GM12878 (cell line): ENCODE data around the gene CD83.

Experiments used
- ETV6 ChIP-seq, 2 experiments: fragments of 450-650 bp in 1 of 2; IDR thresholded peaks in 1 of 2; conservative IDR thresholded peaks in 1 of 2; 2 replicates each; pipeline ENCODE4 v1.6.1; 2014; ENCODE audit warnings: antibody characterized with exemption in 1 of 2, borderline replicate concordance in 1 of 2, low read depth in 1 of 2, mild to moderate bottlenecking in 1 of 2, moderate library complexity in 1 of 2
- POLR2AphosphoS5 ChIP-seq: IDR thresholded peaks from 2 replicates; pipeline ENCODE4 v1.6.1; 2011; ENCODE audit warnings: mild to moderate bottlenecking, low read length, inconsistent platforms
- RFX5 ChIP-seq: IDR thresholded peaks from 2 replicates; pipeline ENCODE4 v1.6.1; 2011; ENCODE audit warnings: low read depth, low read length, improper control_type of control experiment
- ZBTB33 ChIP-seq: fragments of 450-650 bp; IDR thresholded peaks from 2 replicates; pipeline ENCODE4 v1.6.1; 2017; ENCODE audit warnings: mild to moderate bottlenecking

DNA sequence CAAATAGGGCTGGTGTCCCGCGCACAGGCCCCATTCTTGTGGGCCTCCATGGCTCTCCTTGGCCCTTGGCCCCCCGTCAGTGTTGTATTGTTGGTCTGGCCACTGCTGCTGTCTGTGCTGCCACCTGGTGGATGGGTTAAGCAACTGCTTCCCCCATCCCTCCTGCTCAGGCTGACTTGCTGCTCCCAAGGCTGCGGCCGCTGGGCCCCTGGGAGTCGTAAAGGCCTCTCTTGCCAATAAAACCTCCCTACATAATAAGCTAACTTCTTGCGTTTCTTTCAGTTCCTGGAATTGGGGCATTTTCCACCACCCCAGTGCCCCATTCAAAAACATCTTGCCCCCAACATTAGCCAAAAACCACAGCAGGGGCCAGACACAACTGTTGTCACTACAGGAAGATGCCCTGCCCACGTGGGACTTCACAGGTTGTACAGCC lies 27.1 kb downstream of the CD83 start:
- no peak for TF ChIP-seq RFX5
- no peak for TF ChIP-seq ETV6 (conservative IDR thresholded peaks at IDR 0.05 in 1 of 2, IDR thresholded peaks at IDR 0.05 in 1 of 2; ENCODE audit: borderline replicate concordance in 1 of 2, low read depth in 1 of 2)
- no peak for TF ChIP-seq POLR2AphosphoS5
- TF ChIP-seq ZBTB33 = no peak
